Hematopoietic multipotent progenitor cell treated with erythropoietin and hydrocortisone succinate and interleukin-3 and kit ligand, for 4 days (in vitro differentiated cells): ENCODE results near the gene SUPT20HL1.

Experiments used
- DNase-seq: peaks from one replicate; pipeline ENCODE4 v3.0.0-alpha.2; 2015

The SUPT20HL1 gene

GRCh38 chrX:24398766-24399165, 38.3 kb downstream of the SUPT20HL1 start:
- no peak for DNase-seq

- peak; percentile 38 for DNase-seq
Measured at GRCh38 chrX:24399550-24399949, 39.1 kb downstream of the SUPT20HL1 start.

GRCh38 chrX:24405959-24406358, 45.5 kb downstream of the SUPT20HL1 start:
- DNase-seq: peak; percentile 5
